Measurements from ENCODE around the gene CABCOCO1. TPM values are rescaled to one million over a fixed set of nuclear protein-coding genes. Genes with fewer than 3 reads are reported as not detected.

CABCOCO1 gene
- total and polyA plus RNA-seq, 9 of the 15 experiments (the other 6 are each of a cell fraction or from before 2014, with no cell fraction given): 0.04 TPM; not detected in 8

- H3K9ac ChIP-seq (ENCODE audit: insufficient read depth in 1 of 2, low read depth in 2 of 2, low read length in 2 of 2): no peak overlapping the region
- no peak overlapping the region for H2AFZ ChIP-seq (ENCODE audit: low read depth, low read length)
- no peaks in the 10 kb centered on the region for H3K4me1 ChIP-seq (replicated peaks in 1 of 2; ENCODE audit: control insufficient read depth in 2 of 2, insufficient read depth in 2 of 2, low read length in 2 of 2)
- no peak for FAIRE-seq
- POLR2A ChIA-PET: no interaction called here
- H4K20me1 ChIP-seq (replicated peaks; ENCODE audit: control insufficient read depth, insufficient read depth, low read length): no peaks in the 10 kb centered on the region
- no peak overlapping the region for H3K4me2 ChIP-seq (ENCODE audit: insufficient read depth, low read length)
- DNase-seq (ENCODE audit: extremely low read depth in 1 of 4, low spot score in 3 of 4): no peak
- no peaks in the 10 kb centered on the region for H3K79me2 ChIP-seq (ENCODE audit: control insufficient read depth, insufficient read depth, low read length)
- no peaks in the 10 kb centered on the region for H3K36me3 ChIP-seq (ENCODE audit: control insufficient read depth, insufficient read depth, low read length)
- no peaks in the 10 kb centered on the region for H3K9me1 ChIP-seq (ENCODE audit: control insufficient read depth, insufficient read depth, low read length)
- TF ChIP-seq XRCC3 (IDR thresholded peaks at IDR 0.05) (no peak), ZNF395 (CRISPR knock-in tag; IDR thresholded peaks at IDR 0.05) (no peak), FOXK2 (conservative IDR thresholded peaks at IDR 0.05 in 1 of 2, IDR thresholded peaks at IDR 0.05 in 1 of 2; ENCODE audit: low read depth in 2 of 2) (no peak), ZBED1 (IDR thresholded peaks at IDR 0.05) (no peak), ZNF384 (IDR thresholded peaks at IDR 0.05; ENCODE audit: low read depth, low read length) (no peak), ASH1L (IDR thresholded peaks at IDR 0.05; ENCODE audit: borderline replicate concordance, low read depth, partially characterized antibody) (no peak), PCBP2 (IDR thresholded peaks at IDR 0.05; ENCODE audit: low read depth, low read length, poor library complexity, severe bottlenecking) (no peak), ZNF785 (CRISPR knock-in tag; IDR thresholded peaks at IDR 0.05) (no peak), ADNP (tag; IDR thresholded peaks at IDR 0.05) (no peak), FOSL1 (tag; conservative IDR thresholded peaks at IDR 0.05) (no peak), NFE2 (IDR thresholded peaks at IDR 0.05; ENCODE audit: low read depth) (no peak), ZNF699 (CRISPR knock-in tag; IDR thresholded peaks at IDR 0.05; ENCODE audit: insufficient replicate concordance) (no peak), CBX3 (IDR thresholded peaks at IDR 0.05; ENCODE audit: borderline replicate concordance in 1 of 2, low read length in 2 of 2) (no peak), EHMT2 (IDR thresholded peaks at IDR 0.05) (no peak), ILK (tag; IDR thresholded peaks at IDR 0.05; ENCODE audit: borderline replicate concordance, low read depth) (no peak), ZEB2 (IDR thresholded peaks at IDR 0.05) (no peak)
- H3K4me3 ChIP-seq: no peak overlapping the region
- no TSS peak for BruUV-seq (replicated peaks)
- ATAC-seq: no peak
- CTCF ChIA-PET (ENCODE audit: low intra/inter-chr PET ratio): no interaction called here
- intact Hi-C loops (cut with micrococcal nuclease) (no loop called here), in situ Hi-C loops (cut with MboI) (no loop called here)
- H3K27me3 ChIP-seq (ENCODE audit: control insufficient read depth in 2 of 2, insufficient read depth in 2 of 2, low read length in 2 of 2): no peaks in the 10 kb centered on the region
- H3K9me3 ChIP-seq (replicated peaks; ENCODE audit: control insufficient read depth, insufficient read depth, low read depth, low read length): no peaks in the 10 kb centered on the region
- H3K27ac ChIP-seq (ENCODE audit: extremely low read depth, low read depth, low read length): no peak overlapping the region
These were observed 45.5 kb upstream of the CABCOCO1 start for GRCh38 chr10:61617180-61617579.

Measured in K562 (cell line).